GM12878 (cell line): ENCODE results near the gene NDUFS4. TPM values are rescaled to one million over a fixed set of nuclear protein-coding genes. Genes with fewer than 3 reads are reported as not detected.

ENCODE experiments used
- ATAC-seq: fragments of 200-7000 bp; cut with Tn5 transposase; 3 replicates; pipeline ENCODE4 v1.9.1; 2020; ENCODE audit warnings: mild to moderate bottlenecking, moderate library complexity
- BruUV-seq: library from RNA; stranded (reverse); fragments of 400-500 nt; replicated peaks from 2 replicates; lab custom pipeline; 2021; lab: Mats Ljungman, UMichigan
- CTCF ChIA-PET: fragments of 300-600 bp; sonication (Branson Sonifier 250); formaldehyde crosslinking; extraction: SDS; loops from one replicate; lab custom pipeline; 2021; ENCODE audit warnings: inconsistent platforms; lab: Yijun Ruan, JAX
- POLR2A ChIA-PET: fragments of 350-600 bp; formaldehyde crosslinking; extraction: SDS; loops from one replicate; lab custom pipeline; 2021; ENCODE audit warnings: inconsistent platforms; lab: Charles Lee
- RAD21 ChIA-PET: fragments of 300-600 bp; sonication (Branson Sonifier 250); formaldehyde crosslinking; loops from one replicate; lab custom pipeline; 2023; ENCODE audit warnings: antibody characterized with exemption; ENCODE audit not compliant: unreplicated experiment; lab: Charles Lee
- SMC1A ChIA-PET: fragments of 300-600 bp; sonication (Branson Sonifier 250); formaldehyde crosslinking; loops from one replicate; lab custom pipeline; 2023; ENCODE audit not compliant: unreplicated experiment, uncharacterized antibody; lab: Charles Lee
- DNase-seq: peaks from one replicate; pipeline ENCODE4 v3.0.0-alpha.2; 2011; ENCODE audit warnings: low read depth, low spot score
- FAIRE-seq: peaks from 3 replicates; lab custom pipeline; 2011; peaks lifted over from hg19 to GRCh38; lab: Jason Lieb, UNC
- H2AFZ ChIP-seq: 2 replicates; pipeline ENCODE4 v1.6.0; 2011; ENCODE audit warnings: low read depth, low read length, control low read depth; ENCODE audit not compliant: control insufficient read depth
- H3K27ac ChIP-seq: 2 replicates; pipeline ENCODE4 v1.5.1; 2011; ENCODE audit warnings: control low read depth; ENCODE audit not compliant: control insufficient read depth, insufficient read depth
- H3K27me3 ChIP-seq, 2 experiments: replicated peaks in 1 of 2; 2 replicates each; pipeline versions ENCODE4 v1.6.0 to v1.6.1; 2011; ENCODE audit warnings: low read length in 1 of 2; ENCODE audit not compliant: control insufficient read depth in 2 of 2, insufficient read depth in 2 of 2
- H3K36me3 ChIP-seq, 2 experiments: 2 replicates each; pipeline ENCODE4 v1.5.1; 2011; ENCODE audit warnings: low read length in 1 of 2; ENCODE audit not compliant: control insufficient read depth in 2 of 2, insufficient read depth in 2 of 2
- H3K4me1 ChIP-seq: 2 replicates; pipeline ENCODE4 v1.6.1; 2011; ENCODE audit warnings: mild to moderate bottlenecking, low read length, moderate library complexity, mixed read lengths; ENCODE audit not compliant: control insufficient read depth, insufficient read depth
- H3K4me2 ChIP-seq: 2 replicates; pipeline ENCODE4 v1.6.0; 2011; ENCODE audit warnings: control low read depth; ENCODE audit not compliant: control insufficient read depth, insufficient read depth
- H3K4me3 ChIP-seq: fragments of 200-600 bp; sonication (generic); 2 replicates; pipeline ENCODE4 v1.5.1; 2016
- H3K79me2 ChIP-seq: 2 replicates; pipeline ENCODE4 v1.6.0; 2011; ENCODE audit warnings: low read length; ENCODE audit not compliant: control insufficient read depth, insufficient read depth
- H3K9ac ChIP-seq: 2 replicates; pipeline ENCODE4 v1.8.0; 2011; ENCODE audit warnings: low read length, control low read depth, mixed read lengths; ENCODE audit not compliant: control insufficient read depth, insufficient read depth
- H3K9me3 ChIP-seq: replicated peaks from 3 replicates; pipeline ENCODE4 v1.5.1; 2011; ENCODE audit warnings: mild to moderate bottlenecking, low read length; ENCODE audit not compliant: control insufficient read depth, insufficient read depth
- H4K20me1 ChIP-seq: 2 replicates; pipeline ENCODE4 v1.6.0; 2011; ENCODE audit not compliant: control insufficient read depth, insufficient read depth
- BHLHE40 ChIP-seq, 2 experiments: fragments of 450-650 bp in 1 of 2; IDR thresholded peaks; 2 replicates each; pipeline ENCODE4 v1.6.1; 2011 to 2017; ENCODE audit warnings: low read depth in 2 of 2, borderline replicate concordance in 1 of 2, improper control_type of control experiment in 1 of 2, low read length in 1 of 2, mild to moderate bottlenecking in 1 of 2
- CBX5 ChIP-seq: sonication (generic); IDR thresholded peaks from 2 replicates; pipeline ENCODE4 v1.6.1; 2016; ENCODE audit warnings: low read depth, moderate library complexity, mild to moderate bottlenecking, inconsistent platforms
- EGR1 ChIP-seq, 2 experiments: IDR thresholded peaks; 1 replicate in 1 of 2; 2 replicates in 1 of 2; pipeline ENCODE4 v1.6.1; 2011 to 2012; ENCODE audit warnings: low read depth in 2 of 2, low read length in 2 of 2, borderline replicate concordance in 1 of 2, mild to moderate bottlenecking in 1 of 2, moderate library complexity in 1 of 2
- KLF5 ChIP-seq: fragments of 450-650 bp; IDR thresholded peaks from 2 replicates; pipeline ENCODE4 v1.6.1; 2014; ENCODE audit warnings: mild to moderate bottlenecking; ENCODE audit not compliant: partially characterized antibody
- MEF2A ChIP-seq: IDR thresholded peaks from 2 replicates; pipeline ENCODE4 v1.6.1; 2011; ENCODE audit warnings: low read depth, mild to moderate bottlenecking, low read length, moderate library complexity; ENCODE audit not compliant: insufficient read depth
- NFYA ChIP-seq: IDR thresholded peaks from 2 replicates; pipeline ENCODE4 v1.6.1; 2011; ENCODE audit warnings: low read depth, mild to moderate bottlenecking, low read length, improper control_type of control experiment, borderline replicate concordance
- NR2C1 ChIP-seq: fragments of 450-650 bp; IDR thresholded peaks from 2 replicates; pipeline ENCODE4 v1.6.1; 2017; ENCODE audit warnings: antibody characterized with exemption, mild to moderate bottlenecking, moderate library complexity
- POU2F2 ChIP-seq: IDR thresholded peaks from 3 replicates; pipeline ENCODE4 v1.6.1; 2011; ENCODE audit warnings: low read depth, mild to moderate bottlenecking, low read length, borderline replicate concordance
- SMAD1 ChIP-seq: fragments of 450-650 bp; IDR thresholded peaks from 2 replicates; pipeline ENCODE4 v1.6.1; 2018; ENCODE audit warnings: mild to moderate bottlenecking, low read depth; ENCODE audit not compliant: partially characterized antibody
- SRF ChIP-seq, 2 experiments: IDR thresholded peaks; 2 replicates each; pipeline ENCODE4 v1.6.1; 2011; ENCODE audit warnings: low read depth in 2 of 2, low read length in 2 of 2, mild to moderate bottlenecking in 1 of 2, moderate library complexity in 1 of 2
- TBL1XR1 ChIP-seq: IDR thresholded peaks from 2 replicates; pipeline ENCODE4 v1.6.1; 2012; ENCODE audit warnings: low read depth, low read length, improper control_type of control experiment
- TCF3 ChIP-seq: IDR thresholded peaks from 2 replicates; pipeline ENCODE4 v1.6.1; 2012; ENCODE audit warnings: low read depth, mild to moderate bottlenecking, low read length, borderline replicate concordance; ENCODE audit not compliant: insufficient read depth
- TCF7 ChIP-seq: IDR thresholded peaks from 2 replicates; pipeline ENCODE4 v1.6.1; 2014; ENCODE audit warnings: antibody characterized with exemption, borderline replicate concordance
- ZBED1 ChIP-seq: IDR thresholded peaks from 2 replicates; pipeline ENCODE4 v1.6.1; 2016; ENCODE audit warnings: borderline replicate concordance
- WGBS: methylation state at CpG from one replicate; pipeline ENCODE4 v1.1.6; 2016; ENCODE audit warnings: low lambda C conversion rate; ENCODE audit not compliant: insufficient replicate concordance, insufficient coverage; ENCODE audit errors: missing lambda C conversion rate; 5-methylcytosine and 5-hydroxymethylcytosine counted together
- in situ Hi-C: fragments of 300-500 bp; cut with MboI; formaldehyde crosslinking; loops from 9 replicates; pipeline ENCODE4 v1.14.3; 2018; ENCODE audit warnings: mixed read lengths
- intact Hi-C: fragments of 100-400 bp; cut with micrococcal nuclease; formaldehyde crosslinking; loops from one replicate; pipeline ENCODE4 v1.14.2; 2022; ENCODE audit not compliant: unreplicated experiment
- polyA plus RNA-seq, 11 experiments: library from polyadenylated mRNA; depleted of rRNA in 4 of 11; unstranded in 6 of 11; stranded (reverse) in 5 of 11; fragments of >200 nt; fragmentation: Nextera tagmentation in 4 of 11; fragmentation: Illumina TruSeq in 1 of 11; extraction: Ambion mirVana in 4 of 11; extraction: Trizol in 1 of 11; gene quantifications; 1 replicate in 1 of 11; 2 replicates in 10 of 11; pipeline versions ENCODE4 v1.2.1 to v1.2.3, GENCODE V29; 2011 to 2016; ENCODE audit warnings: inconsistent platforms in 2 of 11, missing spikeins in 2 of 11, low read depth in 1 of 11
- total RNA-seq, 4 experiments: library from RNA; depleted of rRNA in 3 of 4; stranded (reverse); fragments of >200 nt in 3 of 4; fragmentation: Illumina TruSeq in 1 of 4; extraction: Trizol in 1 of 4; gene quantifications; 2 replicates each; pipeline versions ENCODE4 v1.2.1 to v1.2.3, GENCODE V29; 2013 to 2021
- TF ChIP-seq, protein P1 (sequence below): IDR thresholded peaks from 2 replicates; pipeline ENCODE4 v1.6.1; 2011; ENCODE audit warnings: low read depth, mild to moderate bottlenecking, low read length, moderate library complexity, borderline replicate concordance; ENCODE audit errors: extremely low read depth
- TF ChIP-seq, protein P2 (sequence below): fragments of 450-650 bp; IDR thresholded peaks from 2 replicates; pipeline ENCODE4 v1.6.1; 2016; ENCODE audit warnings: mild to moderate bottlenecking
- TF ChIP-seq, protein P3 (sequence below): fragments of 450-650 bp; IDR thresholded peaks from 2 replicates; pipeline ENCODE4 v1.6.1; 2017; ENCODE audit warnings: mild to moderate bottlenecking, moderate library complexity
- TF ChIP-seq, protein P4 (sequence below): fragments of 450-650 bp; conservative IDR thresholded peaks from 2 replicates; pipeline ENCODE4 v1.6.1; 2017; ENCODE audit warnings: mild to moderate bottlenecking, moderate library complexity

Gene NDUFS4
- total and polyA plus RNA-seq, 10 of the 15 experiments (the other 5 are each of a cell fraction or from before 2014, with no cell fraction given): 69.9 to 366 (median 114) TPM

DNA sequence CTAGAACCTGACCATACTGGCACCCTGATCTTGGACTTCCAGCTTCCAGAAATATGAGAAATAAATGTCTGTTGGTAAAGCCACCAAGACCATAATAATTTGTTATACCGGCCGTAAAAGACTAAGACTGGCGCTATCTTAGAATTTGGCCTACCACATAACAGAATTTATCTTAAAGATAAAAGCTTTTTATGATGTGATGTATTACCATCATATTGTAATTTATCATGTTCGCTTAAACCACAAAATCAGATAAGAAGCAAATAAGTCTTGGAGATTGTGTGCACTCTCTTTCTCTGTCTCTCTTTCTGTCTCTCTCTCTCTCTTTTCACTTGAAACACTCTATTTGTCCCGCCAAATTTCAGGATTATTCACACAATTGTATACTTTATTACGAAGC lies 44.5 kb upstream of the NDUFS4 start:
- no peak for DNase-seq
- Histone ChIP-seq H3K9ac (no peak overlapping the region), H3K4me2 (no peak overlapping the region), H3K79me2 (no peaks in the 10 kb centered on the region), H3K4me1 (no peaks in the 10 kb centered on the region), H4K20me1 (no peaks in the 10 kb centered on the region), H3K27ac (no peak overlapping the region), H2AFZ (no peak overlapping the region), H3K4me3 (no peak overlapping the region), H3K36me3 (no peaks in the 10 kb centered on the region), H3K27me3 (no peaks in the 10 kb centered on the region), H3K9me3 (no peaks in the 10 kb centered on the region)
- ChIA-PET RAD21 (no interaction called here), SMC1A (no interaction called here), CTCF (no interaction called here), POLR2A (no interaction called here)
- FAIRE-seq: no peak
- in situ Hi-C loops: no loop called here
- intact Hi-C loops: no loop called here
- no peak for ATAC-seq
- 61% methylated on average over 6 of the region's 6 CpGs for WGBS
- no TSS peak for BruUV-seq
- TF ChIP-seq CBX5 (no peak), KLF5 (no peak), SMAD1 (no peak), POU2F2 (no peak), EGR1 (IDR thresholded peaks at IDR 0.05; ENCODE audit: borderline replicate concordance in 1 of 2, low read depth in 2 of 2, low read length in 2 of 2) (no peak), NFYA (no peak), ZBED1 (no peak), MEF2A (no peak), NR2C1 (no peak), TBL1XR1 (no peak), TCF7 (no peak), TCF3 (no peak), BHLHE40 (IDR thresholded peaks at IDR 0.05; ENCODE audit: borderline replicate concordance in 1 of 2, low read depth in 2 of 2, low read length in 1 of 2) (no peak), SRF (IDR thresholded peaks at IDR 0.05; ENCODE audit: low read depth in 2 of 2, low read length in 2 of 2) (no peak)
- TF ChIP-seq, protein P1, sequence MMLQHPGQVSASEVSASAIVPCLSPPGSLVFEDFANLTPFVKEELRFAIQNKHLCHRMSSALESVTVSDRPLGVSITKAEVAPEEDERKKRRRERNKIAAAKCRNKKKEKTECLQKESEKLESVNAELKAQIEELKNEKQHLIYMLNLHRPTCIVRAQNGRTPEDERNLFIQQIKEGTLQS: no peak
- TF ChIP-seq, protein P2, sequence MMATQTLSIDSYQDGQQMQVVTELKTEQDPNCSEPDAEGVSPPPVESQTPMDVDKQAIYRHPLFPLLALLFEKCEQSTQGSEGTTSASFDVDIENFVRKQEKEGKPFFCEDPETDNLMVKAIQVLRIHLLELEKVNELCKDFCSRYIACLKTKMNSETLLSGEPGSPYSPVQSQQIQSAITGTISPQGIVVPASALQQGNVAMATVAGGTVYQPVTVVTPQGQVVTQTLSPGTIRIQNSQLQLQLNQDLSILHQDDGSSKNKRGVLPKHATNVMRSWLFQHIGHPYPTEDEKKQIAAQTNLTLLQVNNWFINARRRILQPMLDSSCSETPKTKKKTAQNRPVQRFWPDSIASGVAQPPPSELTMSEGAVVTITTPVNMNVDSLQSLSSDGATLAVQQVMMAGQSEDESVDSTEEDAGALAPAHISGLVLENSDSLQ: no peak
- TF ChIP-seq, protein P3, sequence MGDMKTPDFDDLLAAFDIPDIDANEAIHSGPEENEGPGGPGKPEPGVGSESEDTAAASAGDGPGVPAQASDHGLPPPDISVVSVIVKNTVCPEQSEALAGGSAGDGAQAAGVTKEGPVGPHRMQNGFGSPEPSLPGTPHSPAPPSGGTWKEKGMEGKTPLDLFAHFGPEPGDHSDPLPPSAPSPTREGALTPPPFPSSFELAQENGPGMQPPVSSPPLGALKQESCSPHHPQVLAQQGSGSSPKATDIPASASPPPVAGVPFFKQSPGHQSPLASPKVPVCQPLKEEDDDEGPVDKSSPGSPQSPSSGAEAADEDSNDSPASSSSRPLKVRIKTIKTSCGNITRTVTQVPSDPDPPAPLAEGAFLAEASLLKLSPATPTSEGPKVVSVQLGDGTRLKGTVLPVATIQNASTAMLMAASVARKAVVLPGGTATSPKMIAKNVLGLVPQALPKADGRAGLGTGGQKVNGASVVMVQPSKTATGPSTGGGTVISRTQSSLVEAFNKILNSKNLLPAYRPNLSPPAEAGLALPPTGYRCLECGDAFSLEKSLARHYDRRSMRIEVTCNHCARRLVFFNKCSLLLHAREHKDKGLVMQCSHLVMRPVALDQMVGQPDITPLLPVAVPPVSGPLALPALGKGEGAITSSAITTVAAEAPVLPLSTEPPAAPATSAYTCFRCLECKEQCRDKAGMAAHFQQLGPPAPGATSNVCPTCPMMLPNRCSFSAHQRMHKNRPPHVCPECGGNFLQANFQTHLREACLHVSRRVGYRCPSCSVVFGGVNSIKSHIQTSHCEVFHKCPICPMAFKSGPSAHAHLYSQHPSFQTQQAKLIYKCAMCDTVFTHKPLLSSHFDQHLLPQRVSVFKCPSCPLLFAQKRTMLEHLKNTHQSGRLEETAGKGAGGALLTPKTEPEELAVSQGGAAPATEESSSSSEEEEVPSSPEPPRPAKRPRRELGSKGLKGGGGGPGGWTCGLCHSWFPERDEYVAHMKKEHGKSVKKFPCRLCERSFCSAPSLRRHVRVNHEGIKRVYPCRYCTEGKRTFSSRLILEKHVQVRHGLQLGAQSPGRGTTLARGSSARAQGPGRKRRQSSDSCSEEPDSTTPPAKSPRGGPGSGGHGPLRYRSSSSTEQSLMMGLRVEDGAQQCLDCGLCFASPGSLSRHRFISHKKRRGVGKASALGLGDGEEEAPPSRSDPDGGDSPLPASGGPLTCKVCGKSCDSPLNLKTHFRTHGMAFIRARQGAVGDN: no peak
- TF ChIP-seq, protein P4, sequence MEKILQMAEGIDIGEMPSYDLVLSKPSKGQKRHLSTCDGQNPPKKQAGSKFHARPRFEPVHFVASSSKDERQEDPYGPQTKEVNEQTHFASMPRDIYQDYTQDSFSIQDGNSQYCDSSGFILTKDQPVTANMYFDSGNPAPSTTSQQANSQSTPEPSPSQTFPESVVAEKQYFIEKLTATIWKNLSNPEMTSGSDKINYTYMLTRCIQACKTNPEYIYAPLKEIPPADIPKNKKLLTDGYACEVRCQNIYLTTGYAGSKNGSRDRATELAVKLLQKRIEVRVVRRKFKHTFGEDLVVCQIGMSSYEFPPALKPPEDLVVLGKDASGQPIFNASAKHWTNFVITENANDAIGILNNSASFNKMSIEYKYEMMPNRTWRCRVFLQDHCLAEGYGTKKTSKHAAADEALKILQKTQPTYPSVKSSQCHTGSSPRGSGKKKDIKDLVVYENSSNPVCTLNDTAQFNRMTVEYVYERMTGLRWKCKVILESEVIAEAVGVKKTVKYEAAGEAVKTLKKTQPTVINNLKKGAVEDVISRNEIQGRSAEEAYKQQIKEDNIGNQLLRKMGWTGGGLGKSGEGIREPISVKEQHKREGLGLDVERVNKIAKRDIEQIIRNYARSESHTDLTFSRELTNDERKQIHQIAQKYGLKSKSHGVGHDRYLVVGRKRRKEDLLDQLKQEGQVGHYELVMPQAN: no peak
